Measurements from ENCODE around the gene SHISA5.
A peak's percentile ranks its signal among the peaks of the same experiment; 100 is the strongest.

- peak in 4 of 5 experiments; percentile 81 to 88 (median 86) for TF ChIP-seq CTCF (IDR thresholded peaks at IDR 0.05 in 4 of 5, conservative IDR thresholded peaks at IDR 0.05 in 1 of 5)
- TF ChIP-seq POLR2A (IDR thresholded peaks at IDR 0.05): peak; percentile 77 to 83
Observed at GRCh38 chr3:48465531-48466378, 38.2 kb downstream of the SHISA5 start.

All from gastrocnemius medialis (tissue), 4 donors.